Measurements from ENCODE around the gene LDLRAD4.

The LDLRAD4 gene

GRCh38 chr18:13286456-13287125, 68.0 kb downstream of the LDLRAD4 start:
- WGBS (ENCODE audit: insufficient coverage, insufficient read length): no CpG with 5 or more reads among the region's 14 CpGs
- Histone ChIP-seq H3K36me3 (ENCODE audit: control insufficient read depth, insufficient read depth, low read length) (no peaks in the 10 kb centered on the region), H3K4me1 (ENCODE audit: control insufficient read depth, insufficient read depth, low read length) (no peaks in the 10 kb centered on the region), H3K9me3 (ENCODE audit: control insufficient read depth, insufficient read depth, low read length) (no peaks in the 10 kb centered on the region), H3K27ac (ENCODE audit: low read length) (no peak overlapping the region), H3K27me3 (ENCODE audit: control insufficient read depth, insufficient read depth, low read length) (no peaks in the 10 kb centered on the region), H3K4me3 (ENCODE audit: low read length) (no peak overlapping the region)
- no peak for DNase-seq (ENCODE audit: low read depth, low spot score)

GRCh38 chr18:13287372-13287771, 68.8 kb downstream of the LDLRAD4 start:
- H3K36me3 ChIP-seq (ENCODE audit: control insufficient read depth, insufficient read depth, low read length): no peaks in the 10 kb centered on the region
- H3K27ac ChIP-seq (ENCODE audit: low read length): no peak overlapping the region
- no peak for DNase-seq (ENCODE audit: low read depth, low spot score)
- H3K4me3 ChIP-seq (ENCODE audit: low read length): no peak overlapping the region
- no peaks in the 10 kb centered on the region for H3K4me1 ChIP-seq (ENCODE audit: control insufficient read depth, insufficient read depth, low read length)
- WGBS (ENCODE audit: insufficient coverage, insufficient read length): no CpG with 5 or more reads among the region's 6 CpGs
- no peaks in the 10 kb centered on the region for H3K9me3 ChIP-seq (ENCODE audit: control insufficient read depth, insufficient read depth, low read length)
- no peaks in the 10 kb centered on the region for H3K27me3 ChIP-seq (ENCODE audit: control insufficient read depth, insufficient read depth, low read length)

- Histone ChIP-seq H3K4me1 (ENCODE audit: control insufficient read depth, insufficient read depth, low read length) (no peaks in the 10 kb centered on the region), H3K27ac (ENCODE audit: low read length) (no peak overlapping the region), H3K27me3 (ENCODE audit: control insufficient read depth, insufficient read depth, low read length) (no peaks in the 10 kb centered on the region), H3K36me3 (ENCODE audit: control insufficient read depth, insufficient read depth, low read length) (no peaks in the 10 kb centered on the region), H3K4me3 (ENCODE audit: low read length) (no peak overlapping the region), H3K9me3 (ENCODE audit: control insufficient read depth, insufficient read depth, low read length) (no peaks in the 10 kb centered on the region)
- no CpG with 5 or more reads among the region's 16 CpGs for WGBS (ENCODE audit: insufficient coverage, insufficient read length)
- no peak for DNase-seq (ENCODE audit: low read depth, low spot score)
These were observed 70.1 kb downstream of the LDLRAD4 start for GRCh38 chr18:13288509-13289133.

GRCh38 chr18:13289481-13290205, 71.1 kb downstream of the LDLRAD4 start:
- no peak overlapping the region for H3K27ac ChIP-seq (ENCODE audit: low read length)
- H3K4me1 ChIP-seq (ENCODE audit: control insufficient read depth, insufficient read depth, low read length): no peaks in the 10 kb centered on the region
- H3K36me3 ChIP-seq (ENCODE audit: control insufficient read depth, insufficient read depth, low read length): no peaks in the 10 kb centered on the region
- no peak overlapping the region for H3K4me3 ChIP-seq (ENCODE audit: low read length)
- WGBS (ENCODE audit: insufficient coverage, insufficient read length): no CpG with 5 or more reads among the region's 8 CpGs
- no peaks in the 10 kb centered on the region for H3K9me3 ChIP-seq (ENCODE audit: control insufficient read depth, insufficient read depth, low read length)
- DNase-seq (ENCODE audit: low read depth, low spot score): no peak
- no peaks in the 10 kb centered on the region for H3K27me3 ChIP-seq (ENCODE audit: control insufficient read depth, insufficient read depth, low read length)

- no peak for DNase-seq (ENCODE audit: low read depth, low spot score)
- WGBS (ENCODE audit: insufficient coverage, insufficient read length): no CpG with 5 or more reads among the region's 7 CpGs
- Histone ChIP-seq H3K36me3 (ENCODE audit: control insufficient read depth, insufficient read depth, low read length) (no peaks in the 10 kb centered on the region), H3K9me3 (ENCODE audit: control insufficient read depth, insufficient read depth, low read length) (no peaks in the 10 kb centered on the region), H3K27ac (ENCODE audit: low read length) (no peak overlapping the region), H3K4me3 (ENCODE audit: low read length) (no peak overlapping the region), H3K4me1 (ENCODE audit: control insufficient read depth, insufficient read depth, low read length) (no peaks in the 10 kb centered on the region), H3K27me3 (ENCODE audit: control insufficient read depth, insufficient read depth, low read length) (no peaks in the 10 kb centered on the region)
These were observed 72.3 kb downstream of the LDLRAD4 start for GRCh38 chr18:13290856-13291271.

GRCh38 chr18:13291299-13291698, 72.7 kb downstream of the LDLRAD4 start:
- WGBS (ENCODE audit: insufficient coverage, insufficient read length): no CpG with 5 or more reads among the region's 8 CpGs
- DNase-seq (ENCODE audit: low read depth, low spot score): no peak
- no peaks in the 10 kb centered on the region for H3K4me1 ChIP-seq (ENCODE audit: control insufficient read depth, insufficient read depth, low read length)
- H3K27ac ChIP-seq (ENCODE audit: low read length): no peak overlapping the region
- H3K4me3 ChIP-seq (ENCODE audit: low read length): no peak overlapping the region
- H3K36me3 ChIP-seq (ENCODE audit: control insufficient read depth, insufficient read depth, low read length): no peaks in the 10 kb centered on the region
- H3K9me3 ChIP-seq (ENCODE audit: control insufficient read depth, insufficient read depth, low read length): no peaks in the 10 kb centered on the region
- no peaks in the 10 kb centered on the region for H3K27me3 ChIP-seq (ENCODE audit: control insufficient read depth, insufficient read depth, low read length)

- WGBS (ENCODE audit: insufficient coverage, insufficient read length): no CpG with 5 or more reads among the region's 7 CpGs
- no peaks in the 10 kb centered on the region for H3K36me3 ChIP-seq (ENCODE audit: control insufficient read depth, insufficient read depth, low read length)
These were observed 73.3 kb downstream of the LDLRAD4 start for GRCh38 chr18:13291745-13292447.

GRCh38 chr18:13292736-13293135, 74.2 kb downstream of the LDLRAD4 start:
- no CpG with 5 or more reads among the region's 12 CpGs for WGBS (ENCODE audit: insufficient coverage, insufficient read length)
- Histone ChIP-seq H3K27ac (ENCODE audit: low read length) (no peak overlapping the region), H3K4me1 (ENCODE audit: control insufficient read depth, insufficient read depth, low read length) (no peaks in the 10 kb centered on the region; the same call in 1 of the 2 replicates), H3K4me3 (ENCODE audit: low read length) (no peak overlapping the region), H3K27me3 (ENCODE audit: control insufficient read depth, insufficient read depth, low read length) (no peaks in the 10 kb centered on the region), H3K9me3 (ENCODE audit: control insufficient read depth, insufficient read depth, low read length) (no peaks in the 10 kb centered on the region), H3K36me3 (ENCODE audit: control insufficient read depth, insufficient read depth, low read length) (no peaks in the 10 kb centered on the region)
- DNase-seq (ENCODE audit: low read depth, low spot score): no peak

More at GRCh38 chr18:13291745-13292447, 73.3 kb downstream of the LDLRAD4 start:
- DNase-seq (ENCODE audit: low read depth, low spot score): no peak
- Histone ChIP-seq H3K4me1 (ENCODE audit: control insufficient read depth, insufficient read depth, low read length) (no peaks in the 10 kb centered on the region; the same call in 1 of the 2 replicates), H3K27me3 (ENCODE audit: control insufficient read depth, insufficient read depth, low read length) (no peaks in the 10 kb centered on the region), H3K9me3 (ENCODE audit: control insufficient read depth, insufficient read depth, low read length) (no peaks in the 10 kb centered on the region), H3K27ac (ENCODE audit: low read length) (no peak overlapping the region), H3K4me3 (ENCODE audit: low read length) (no peak overlapping the region)

GRCh38 chr18:13294309-13294708, 75.7 kb downstream of the LDLRAD4 start:
- Histone ChIP-seq H3K36me3 (ENCODE audit: control insufficient read depth, insufficient read depth, low read length) (no peaks in the 10 kb centered on the region), H3K9me3 (ENCODE audit: control insufficient read depth, insufficient read depth, low read length) (no peaks in the 10 kb centered on the region), H3K27ac (ENCODE audit: low read length) (no peak overlapping the region), H3K4me3 (ENCODE audit: low read length) (no peak overlapping the region), H3K4me1 (ENCODE audit: control insufficient read depth, insufficient read depth, low read length) (no peaks in the 10 kb centered on the region; the same call in 1 of the 2 replicates), H3K27me3 (ENCODE audit: control insufficient read depth, insufficient read depth, low read length) (no peaks in the 10 kb centered on the region)
- WGBS (ENCODE audit: insufficient coverage, insufficient read length): no CpG with 5 or more reads among the region's 14 CpGs
- no peak for DNase-seq (ENCODE audit: low read depth, low spot score)

- H3K9me3 ChIP-seq (ENCODE audit: control insufficient read depth, insufficient read depth, low read length): no peaks in the 10 kb centered on the region
- no peak for DNase-seq (ENCODE audit: low read depth, low spot score)
- H3K36me3 ChIP-seq (ENCODE audit: control insufficient read depth, insufficient read depth, low read length): no peaks in the 10 kb centered on the region
- no peaks in the 10 kb centered on the region for H3K27me3 ChIP-seq (ENCODE audit: control insufficient read depth, insufficient read depth, low read length)
- H3K4me1 ChIP-seq (ENCODE audit: control insufficient read depth, insufficient read depth, low read length): no peaks in the 10 kb centered on the region; the same call in 1 of the 2 replicates
- no peak overlapping the region for H3K27ac ChIP-seq (ENCODE audit: low read length)
- no peak overlapping the region for H3K4me3 ChIP-seq (ENCODE audit: low read length)
- WGBS (ENCODE audit: insufficient coverage, insufficient read length): no CpG with 5 or more reads among the region's 16 CpGs
These were observed 77.3 kb downstream of the LDLRAD4 start for GRCh38 chr18:13295894-13296293.
